Measurements from ENCODE around the gene NOL7.

- TF ChIP-seq POLR2A (IDR thresholded peaks at IDR 0.05) (no peak), CTCF (IDR thresholded peaks at IDR 0.05) (no peak)
These were observed 48.6 kb upstream of the NOL7 start for GRCh38 chr6:13566500-13566899.
